ENCODE measurements around the gene ALCAM. TPM values are rescaled to one million over a fixed set of nuclear protein-coding genes. Genes with fewer than 3 reads are reported as not detected.

Gene ALCAM
- total and polyA plus RNA-seq, 2 donors (not counting 1 experiment from before 2014, with no cell fraction given), result 6.2 to 23.8 TPM

- Histone ChIP-seq H3K27ac (ENCODE audit: low read length in 2 of 2) (peak overlapping the region; percentile 98), H2AFZ (ENCODE audit: insufficient read depth, low read depth, low read length, poor library complexity, severe bottlenecking) (peak overlapping the region; percentile 85)
Observed at GRCh38 chr3:105368566-105369499, 2.1 kb downstream of the ALCAM start.

More at GRCh38 chr3:105368566-105369499, 2.1 kb downstream of the ALCAM start:
- H3K4me1 ChIP-seq (ENCODE audit: control insufficient read depth in 2 of 2, insufficient read depth in 2 of 2, low read length in 2 of 2), result peaks cover 14 to 17% of the 10 kb centered on the region in 2 donors
- H3K4me2 ChIP-seq (replicated peaks; ENCODE audit: low read depth, low read length, poor library complexity, severe bottlenecking), result peak overlapping the region; percentile 90
- TF ChIP-seq CTCF (IDR thresholded peaks at IDR 0.05) (no peak), EZH2 (IDR thresholded peaks at IDR 0.05; ENCODE audit: borderline replicate concordance, insufficient read depth, low read depth, low read length, poor library complexity, severe bottlenecking) (no peak)
- H3K79me2 ChIP-seq (ENCODE audit: control insufficient read depth, insufficient read depth, low read length), result peaks cover 30% of the 10 kb centered on the region
- no peaks in the 10 kb centered on the region for H3K9me3 ChIP-seq (ENCODE audit: control extremely low read depth in 1 of 3, control insufficient read depth in 2 of 3, insufficient read depth in 1 of 3, low read length in 2 of 3)
- no peaks in the 10 kb centered on the region for H3K36me3 ChIP-seq (replicated peaks in 1 of 2; ENCODE audit: control extremely low read depth in 1 of 2, control insufficient read depth in 1 of 2, extremely low read depth in 1 of 2, insufficient read depth in 2 of 2, low read length in 1 of 2)
- 0% methylated on average over 40 of the region's 45 CpGs for WGBS (ENCODE audit: insufficient coverage)
- H3K4me1 Mint-ChIP-seq, result peaks cover 33% of the 10 kb centered on the region
- peaks cover 0 to 5% (median 0%) of the 10 kb centered on the region in 4 experiments for H3K27me3 ChIP-seq (replicated peaks in 1 of 4; ENCODE audit: control extremely low read depth in 1 of 4, control insufficient read depth in 3 of 4, insufficient read depth in 4 of 4, low read length in 3 of 4)
- peak; percentile 90 for DNase-seq
- no peaks in the 10 kb centered on the region for H3K27me3 Mint-ChIP-seq
- H3K4me3 Mint-ChIP-seq, result peak overlapping the region; percentile 99
- peak overlapping the region; percentile 95 for H3K9ac ChIP-seq (ENCODE audit: low read length)
- H3K27ac Mint-ChIP-seq, result peak overlapping the region; percentile 100
- peak overlapping the region; percentile 78 to 91 (median 88) for H3K4me3 ChIP-seq (ENCODE audit: control extremely low read depth in 1 of 5, extremely low read depth in 1 of 5, insufficient read depth in 1 of 5, low read depth in 2 of 5, low read length in 4 of 5)
- no peaks in the 10 kb centered on the region for H4K20me1 ChIP-seq (ENCODE audit: control insufficient read depth, insufficient read depth, low read length, poor library complexity, severe bottlenecking)
- ChIA-PET POLR2A (interaction anchor here (0.5 to 1.5 kb wide), 5 partner anchors 17 to 1095 kb away, joined by 3 to 5 read pairs (median 3); no protein-coding TSS in a partner anchor), CTCF (interaction anchor here (1.0 to 4.0 kb wide), 6 partner anchors 24 to 1267 kb away, joined by 3 to 21 read pairs (median 4); no protein-coding TSS in a partner anchor)
- no peaks in the 10 kb centered on the region for H3K9me3 Mint-ChIP-seq (ENCODE audit: insufficient read depth)
- intact Hi-C loops (cut with micrococcal nuclease), result loop anchor here (1.0 to 10.0 kb wide), 6 partner anchors 18 to 1096 kb away; partner anchors contain the start of gene CBLB
- peak; percentile 29 for ATAC-seq (ENCODE audit: low read depth)

Data from B cell (primary cell).